ENCODE measurements around the gene DOC2A. TPM values are rescaled to one million over a fixed set of nuclear protein-coding genes. Genes with fewer than 3 reads are reported as not detected.

The DOC2A gene
- total and polyA plus RNA-seq, 2 experiments from 2014 or later = 9.8 to 10.0 TPM

- no peak for TF ChIP-seq CTCF (conservative IDR thresholded peaks at IDR 0.05; ENCODE audit: low read depth in 2 of 2)
- no peak for TF ChIP-seq REST (IDR thresholded peaks at IDR 0.05; ENCODE audit: unreplicated experiment)
These were observed 49.5 kb upstream of the DOC2A start (continued) for GRCh38 chr16:30060346-30060745.

GRCh38 chr16:30054959-30055553 is 44.2 kb upstream of the DOC2A start:
- ATAC-seq (peak; percentile 94), DNase-seq (ENCODE audit: low spot score) (peak; percentile 88)
- Histone ChIP-seq H3K4me2 (peak overlapping the region; percentile 26; the same call in 1 of the 2 replicates), H3K27me3 (ENCODE audit: insufficient read depth) (0 out of 2 replicates have a peak, but pooled peaks cover 6% of the 10 kb centered on the region), H3K9me2 (ENCODE audit: insufficient read depth) (no peaks in the 10 kb centered on the region), H3K79me2 (replicated peaks; ENCODE audit: insufficient read depth) (no peaks in the 10 kb centered on the region), H2AFZ (no peak overlapping the region; the same call in 1 of the 2 replicates), H3K4me3 (no peak overlapping the region), H3F3A (replicated peaks; ENCODE audit: low read depth) (peaks cover 8% of the 10 kb centered on the region), H3K36me3 (ENCODE audit: insufficient read depth) (no peaks in the 10 kb centered on the region), H3K4me1 (ENCODE audit: insufficient read depth) (peaks cover 6% of the 10 kb centered on the region; the same call in 1 of the 2 replicates), H3K27ac (ENCODE audit: low read depth) (no peak overlapping the region), H4K20me1 (replicated peaks; ENCODE audit: insufficient read depth) (no peaks in the 10 kb centered on the region)
- Mint-ChIP-seq H3K36me3 (ENCODE audit: low read depth) (no peaks in the 10 kb centered on the region), H3K4me1 (peaks cover 14% of the 10 kb centered on the region), H3K27me3 (ENCODE audit: insufficient read depth, low read depth, poor library complexity) (peaks cover 21% of the 10 kb centered on the region), H3K9me3 (no peaks in the 10 kb centered on the region), H3K4me3 (peak overlapping the region; percentile 61; the same call in 2 of the 3 replicates), H3K27ac (no peak overlapping the region)
- TF ChIP-seq CREB1 (CRISPR knock-in tag; IDR thresholded peaks at IDR 0.05; ENCODE audit: low read depth) = no peak
- TF ChIP-seq EZH2 (IDR thresholded peaks at IDR 0.05; ENCODE audit: low read depth, unreplicated experiment) = no peak
- TF ChIP-seq CTCF (conservative IDR thresholded peaks at IDR 0.05; ENCODE audit: low read depth in 2 of 2) = peak; percentile 68 to 88
- TF ChIP-seq STAT1 (IDR thresholded peaks at IDR 0.05; ENCODE audit: unreplicated experiment) = no peak

Measured in GM23338 (cell line).